ENCODE data around the gene PLCG2. TPM values are rescaled to one million over a fixed set of nuclear protein-coding genes. Genes with fewer than 3 reads are reported as not detected.

The PLCG2 gene
- total RNA-seq, 1 experiment from 2014 or later = 3.5 TPM

GRCh38 chr16:81879625-81880024, 100.5 kb downstream of the PLCG2 start:
- intact Hi-C loops (cut with micrococcal nuclease) = no loop called here

GRCh38 chr16:81880816-81881215, 101.7 kb downstream of the PLCG2 start:
- BruUV-seq (replicated peaks) = no TSS peak
- no peak overlapping the region for H2AFZ ChIP-seq (ENCODE audit: low read length)
- no peak for ATAC-seq
- H3K4me3 ChIP-seq (ENCODE audit: low read length) = no peak overlapping the region
- H3K9me2 ChIP-seq (replicated peaks; ENCODE audit: low read length) = no peaks in the 10 kb centered on the region
- H3K36me3 ChIP-seq (ENCODE audit: low read depth, low read length) = no peaks in the 10 kb centered on the region
- H3K27me3 ChIP-seq (ENCODE audit: low read length) = no peaks in the 10 kb centered on the region
- no peaks in the 10 kb centered on the region for H3K9me3 ChIP-seq (ENCODE audit: low read length)
- ChIA-PET POLR2A (ENCODE audit: unreplicated experiment) (no interaction called here), CTCF (no interaction called here)
- H3K27ac ChIP-seq (ENCODE audit: low read length) = no peak overlapping the region
- no peak overlapping the region for H3K4me2 ChIP-seq (ENCODE audit: low read length)
- H3K4me1 ChIP-seq (ENCODE audit: insufficient read depth, low read length) = no peaks in the 10 kb centered on the region
- TF ChIP-seq, protein P1, sequence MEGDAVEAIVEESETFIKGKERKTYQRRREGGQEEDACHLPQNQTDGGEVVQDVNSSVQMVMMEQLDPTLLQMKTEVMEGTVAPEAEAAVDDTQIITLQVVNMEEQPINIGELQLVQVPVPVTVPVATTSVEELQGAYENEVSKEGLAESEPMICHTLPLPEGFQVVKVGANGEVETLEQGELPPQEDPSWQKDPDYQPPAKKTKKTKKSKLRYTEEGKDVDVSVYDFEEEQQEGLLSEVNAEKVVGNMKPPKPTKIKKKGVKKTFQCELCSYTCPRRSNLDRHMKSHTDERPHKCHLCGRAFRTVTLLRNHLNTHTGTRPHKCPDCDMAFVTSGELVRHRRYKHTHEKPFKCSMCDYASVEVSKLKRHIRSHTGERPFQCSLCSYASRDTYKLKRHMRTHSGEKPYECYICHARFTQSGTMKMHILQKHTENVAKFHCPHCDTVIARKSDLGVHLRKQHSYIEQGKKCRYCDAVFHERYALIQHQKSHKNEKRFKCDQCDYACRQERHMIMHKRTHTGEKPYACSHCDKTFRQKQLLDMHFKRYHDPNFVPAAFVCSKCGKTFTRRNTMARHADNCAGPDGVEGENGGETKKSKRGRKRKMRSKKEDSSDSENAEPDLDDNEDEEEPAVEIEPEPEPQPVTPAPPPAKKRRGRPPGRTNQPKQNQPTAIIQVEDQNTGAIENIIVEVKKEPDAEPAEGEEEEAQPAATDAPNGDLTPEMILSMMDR (conservative IDR thresholded peaks at IDR 0.05; ENCODE audit: low read depth, low read length) = no peak
- TF ChIP-seq EZH2phosphoT487 (IDR thresholded peaks at IDR 0.05; ENCODE audit: borderline replicate concordance, low read length) (no peak), EZH2 (IDR thresholded peaks at IDR 0.05; ENCODE audit: low read length, unreplicated experiment) (no peak)
- no peaks in the 10 kb centered on the region for H3K79me2 ChIP-seq (ENCODE audit: low read length)
- no peak for DNase-seq
- H3F3A ChIP-seq (ENCODE audit: low read length, unreplicated experiment) = no peaks in the 10 kb centered on the region
- no peaks in the 10 kb centered on the region for H4K20me1 ChIP-seq (ENCODE audit: low read length)
- no peak overlapping the region for H3K9ac ChIP-seq (ENCODE audit: low read length)
- intact Hi-C loops (cut with micrococcal nuclease) = no loop called here

More at GRCh38 chr16:81879625-81880024, 100.5 kb downstream of the PLCG2 start:
- DNase-seq = peak; percentile 8
- Histone ChIP-seq H3K4me1 (ENCODE audit: insufficient read depth, low read length) (no peaks in the 10 kb centered on the region), H3K4me3 (ENCODE audit: low read length) (no peak overlapping the region), H3K9me3 (ENCODE audit: low read length) (no peaks in the 10 kb centered on the region), H3K36me3 (ENCODE audit: low read depth, low read length) (no peaks in the 10 kb centered on the region), H2AFZ (ENCODE audit: low read length) (no peak overlapping the region), H3K9ac (ENCODE audit: low read length) (no peak overlapping the region), H3K27me3 (ENCODE audit: low read length) (no peaks in the 10 kb centered on the region), H3F3A (ENCODE audit: low read length, unreplicated experiment) (no peaks in the 10 kb centered on the region), H3K9me2 (replicated peaks; ENCODE audit: low read length) (no peaks in the 10 kb centered on the region), H4K20me1 (ENCODE audit: low read length) (no peaks in the 10 kb centered on the region), H3K4me2 (ENCODE audit: low read length) (no peak overlapping the region), H3K79me2 (ENCODE audit: low read length) (no peaks in the 10 kb centered on the region), H3K27ac (ENCODE audit: low read length) (no peak overlapping the region)
- ChIA-PET CTCF (no interaction called here), POLR2A (ENCODE audit: unreplicated experiment) (no interaction called here)
- ATAC-seq = no peak
- BruUV-seq (replicated peaks) = no TSS peak
- TF ChIP-seq EZH2 (IDR thresholded peaks at IDR 0.05; ENCODE audit: low read length, unreplicated experiment) = no peak
- TF ChIP-seq, protein P1 (conservative IDR thresholded peaks at IDR 0.05; ENCODE audit: low read depth, low read length) = peak; percentile 58

- no peak for TF ChIP-seq EZH2phosphoT487 (IDR thresholded peaks at IDR 0.05; ENCODE audit: borderline replicate concordance, low read length)
- TF ChIP-seq, protein P1 (conservative IDR thresholded peaks at IDR 0.05; ENCODE audit: low read depth, low read length) = no peak
- TF ChIP-seq EZH2 (IDR thresholded peaks at IDR 0.05; ENCODE audit: low read length, unreplicated experiment) = no peak
- Histone ChIP-seq H3K4me3 (ENCODE audit: low read length) (no peak overlapping the region), H3K79me2 (ENCODE audit: low read length) (no peaks in the 10 kb centered on the region), H3K9ac (ENCODE audit: low read length) (no peak overlapping the region), H3K9me2 (replicated peaks; ENCODE audit: low read length) (no peaks in the 10 kb centered on the region), H3K9me3 (ENCODE audit: low read length) (no peaks in the 10 kb centered on the region), H3K27ac (ENCODE audit: low read length) (no peak overlapping the region), H3K36me3 (ENCODE audit: low read depth, low read length) (no peaks in the 10 kb centered on the region), H3K4me1 (ENCODE audit: insufficient read depth, low read length) (no peaks in the 10 kb centered on the region), H3F3A (ENCODE audit: low read length, unreplicated experiment) (no peaks in the 10 kb centered on the region), H4K20me1 (ENCODE audit: low read length) (no peaks in the 10 kb centered on the region), H3K27me3 (ENCODE audit: low read length) (no peaks in the 10 kb centered on the region), H2AFZ (ENCODE audit: low read length) (no peak overlapping the region), H3K4me2 (ENCODE audit: low read length) (no peak overlapping the region)
- no TSS peak for BruUV-seq (replicated peaks)
- intact Hi-C loops (cut with micrococcal nuclease) = no loop called here
- ChIA-PET CTCF (no interaction called here), POLR2A (ENCODE audit: unreplicated experiment) (no interaction called here)
- ATAC-seq (no peak), DNase-seq (no peak)
These were observed 102.1 kb downstream of the PLCG2 start for GRCh38 chr16:81881228-81881627.
